Keratinocyte (primary cell): ENCODE results near the gene DMRT3. TPM values are rescaled to one million over a fixed set of nuclear protein-coding genes. Genes with fewer than 3 reads are reported as not detected.

Source experiments
- DNase-seq: peaks from one replicate; pipeline ENCODE4 v3.0.0-alpha.2; 2011; ENCODE audit warnings: low read depth, missing footprints, low spot score
- FAIRE-seq: peaks from 2 replicates; lab custom pipeline; 2011; peaks lifted over from hg19 to GRCh38; lab: Jason Lieb, UNC
- H2AFZ ChIP-seq: 2 replicates; pipeline ENCODE4 v1.6.0; 2012; ENCODE audit warnings: low read length, control low read depth, inconsistent platforms; ENCODE audit not compliant: control insufficient read depth
- H3K27ac ChIP-seq: 2 replicates; pipeline ENCODE4 v1.5.1; 2011; ENCODE audit warnings: low read length; ENCODE audit not compliant: control insufficient read depth, insufficient read depth
- H3K27me3 ChIP-seq: 3 replicates; pipeline ENCODE4 v1.6.0; 2011; ENCODE audit warnings: low read length; ENCODE audit not compliant: control insufficient read depth, insufficient read depth; ENCODE audit errors: extremely low read depth
- H3K36me3 ChIP-seq, 2 experiments: 2 replicates in 1 of 2; 3 replicates in 1 of 2; pipeline ENCODE4 v1.5.1; 2011; ENCODE audit warnings: low read length in 2 of 2, mild to moderate bottlenecking in 1 of 2; ENCODE audit not compliant: control insufficient read depth in 2 of 2, insufficient read depth in 2 of 2; ENCODE audit errors: extremely low read depth in 1 of 2
- H3K4me1 ChIP-seq: 3 replicates; pipeline ENCODE4 v1.5.1; 2011; ENCODE audit warnings: low read length; ENCODE audit not compliant: control insufficient read depth, insufficient read depth; ENCODE audit errors: extremely low read depth
- H3K4me2 ChIP-seq: 3 replicates; pipeline ENCODE4 v1.6.0; 2011; ENCODE audit warnings: low read depth, low read length; ENCODE audit not compliant: control insufficient read depth, insufficient read depth; ENCODE audit errors: extremely low read depth
- H3K4me3 ChIP-seq, 3 experiments: fragments of 200-600 bp in 1 of 3; sonication (generic) in 1 of 3; 2 replicates in 2 of 3; 3 replicates in 1 of 3; pipeline ENCODE4 v1.5.1; 2011 to 2016; ENCODE audit warnings: low read length in 3 of 3, mild to moderate bottlenecking in 3 of 3, control low read depth in 2 of 3, inconsistent platforms in 1 of 3, low read depth in 1 of 3, mixed read lengths in 1 of 3, mixed run types in 1 of 3, moderate library complexity in 1 of 3; ENCODE audit not compliant: control insufficient read depth in 2 of 3, insufficient read depth in 2 of 3; ENCODE audit errors: extremely low read depth in 1 of 3
- H3K79me2 ChIP-seq: 2 replicates; pipeline ENCODE4 v1.6.0; 2012; ENCODE audit warnings: low read length; ENCODE audit not compliant: control insufficient read depth, insufficient read depth
- H3K9ac ChIP-seq: 3 replicates; pipeline ENCODE4 v1.6.0; 2011; ENCODE audit warnings: low read length; ENCODE audit not compliant: control insufficient read depth, insufficient read depth; ENCODE audit errors: extremely low read depth
- H3K9me1 ChIP-seq: 3 replicates; pipeline ENCODE4 v1.6.0; 2011; ENCODE audit warnings: low read length; ENCODE audit not compliant: control insufficient read depth, insufficient read depth; ENCODE audit errors: extremely low read depth
- H3K9me3 ChIP-seq: 2 replicates; pipeline ENCODE4 v1.5.1; 2012; ENCODE audit warnings: low read depth, low read length; ENCODE audit not compliant: control insufficient read depth
- H4K20me1 ChIP-seq: 3 replicates; pipeline ENCODE4 v1.6.0; 2011; ENCODE audit warnings: low read length; ENCODE audit not compliant: control insufficient read depth, insufficient read depth; ENCODE audit errors: extremely low read depth
- CTCF ChIP-seq, 3 experiments: IDR thresholded peaks in 1 of 3; conservative IDR thresholded peaks in 1 of 3; optimal IDR thresholded peaks in 1 of 3; 2 replicates in 2 of 3; 3 replicates in 1 of 3; pipeline versions ENCODE3 to v1.5.1; 2011; ENCODE audit warnings: low read length in 3 of 3, mild to moderate bottlenecking in 3 of 3, moderate library complexity in 2 of 3, control low read depth in 1 of 3, inconsistent platforms in 1 of 3; ENCODE audit not compliant: insufficient read depth in 2 of 3; ENCODE audit errors: extremely low read depth in 1 of 3
- EZH2 ChIP-seq: IDR thresholded peaks from one replicate; pipeline ENCODE4 v1.6.1; 2012; ENCODE audit warnings: inconsistent platforms, mild to moderate bottlenecking, low read length, moderate library complexity
- dilution Hi-C: fragments of 300-500 bp; cut with MboI; formaldehyde crosslinking; loops from one replicate; pipeline ENCODE4 v1.7.0; 2020; ENCODE audit warnings: low sequenced_read_pairs; ENCODE audit not compliant: extremely low pct_ligation_motif_present
- polyA plus RNA-seq, 5 experiments: library from polyadenylated mRNA; depleted of rRNA in 3 of 5; stranded (reverse) in 3 of 5; stranded (forward) in 1 of 5; unstranded in 1 of 5; fragments of >200 nt; gene quantifications; 1 replicate in 1 of 5; 2 replicates in 3 of 5; 3 replicates in 1 of 5; pipeline versions ENCODE4 v1.2.1 to v1.2.3, GENCODE V29; 2011 to 2012; ENCODE audit warnings: missing spikeins in 2 of 5, low read depth in 1 of 5, low replicate concordance in 1 of 5

Gene DMRT3
- polyA plus RNA-seq, 1 donor (not counting 4 experiments of a cell fraction or from before 2014, with no cell fraction given): not detected

- Histone ChIP-seq H3K4me2 (no peak overlapping the region), H3K9me3 (no peaks in the 10 kb centered on the region), H4K20me1 (no peaks in the 10 kb centered on the region), H3K4me1 (peaks cover 6% of the 10 kb centered on the region), H3K79me2 (no peaks in the 10 kb centered on the region), H3K27me3 (no peaks in the 10 kb centered on the region), H3K9me1 (no peaks in the 10 kb centered on the region), H2AFZ (no peak overlapping the region), H3K4me3 (no peak overlapping the region), H3K9ac (no peak overlapping the region), H3K36me3 (no peaks in the 10 kb centered on the region), H3K27ac (no peak overlapping the region)
- TF ChIP-seq CTCF (optimal IDR thresholded peaks at IDR 0.05 in 1 of 3, IDR thresholded peaks at IDR 0.05 in 1 of 3, conservative IDR thresholded peaks at IDR 0.05 in 1 of 3; ENCODE audit: extremely low read depth in 1 of 3, insufficient read depth in 2 of 3, low read length in 3 of 3) (no peak), EZH2 (no peak)
- dilution Hi-C loops: no loop called here
- no peak for FAIRE-seq
- no peak for DNase-seq
Observed at GRCh38 chr9:933356-933755, 43.1 kb upstream of the DMRT3 start.

GRCh38 chr9:935348-935965 lies 41.0 kb upstream of the DMRT3 start:
- Histone ChIP-seq H3K9me3 (no peaks in the 10 kb centered on the region), H2AFZ (peak overlapping the region; percentile 24), H3K36me3 (no peaks in the 10 kb centered on the region), H3K27me3 (no peaks in the 10 kb centered on the region), H3K4me1 (peaks cover 6% of the 10 kb centered on the region), H3K27ac (no peak overlapping the region), H3K79me2 (no peaks in the 10 kb centered on the region), H4K20me1 (no peaks in the 10 kb centered on the region), H3K9ac (no peak overlapping the region), H3K9me1 (no peaks in the 10 kb centered on the region), H3K4me3 (no peak overlapping the region), H3K4me2 (peak overlapping the region; percentile 52)
- peak; percentile 28 for TF ChIP-seq EZH2
- TF ChIP-seq CTCF (optimal IDR thresholded peaks at IDR 0.05 in 1 of 3, IDR thresholded peaks at IDR 0.05 in 1 of 3, conservative IDR thresholded peaks at IDR 0.05 in 1 of 3; ENCODE audit: extremely low read depth in 1 of 3, insufficient read depth in 2 of 3, low read length in 3 of 3): no peak
- dilution Hi-C loops: no loop called here
- peak; percentile 13 for DNase-seq
- peak; percentile 84 for FAIRE-seq
